Thymus (tissue), 11 donors: ENCODE measurements around the gene GIMAP8. TPM values are rescaled to one million over a fixed set of nuclear protein-coding genes. Genes with fewer than 3 reads are reported as not detected.

Experiments used
- DNase-seq, 9 donors: peaks; one replicate each; pipeline ENCODE4 v3.0.0-alpha.2; 2013; ENCODE audit warnings: low spot score in 9 of 9, low read depth in 6 of 9, missing footprints in 1 of 9
- H3K27ac ChIP-seq, 2 donors: one replicate each; pipeline ENCODE4 v1.5.1; 2013; ENCODE audit warnings: control low read depth in 1 of 2, low read depth in 1 of 2, low read length in 1 of 2, mild to moderate bottlenecking in 1 of 2, moderate library complexity in 1 of 2
- H3K27me3 ChIP-seq, 2 donors: one replicate each; pipeline ENCODE4 v1.5.1; 2013; ENCODE audit warnings: low read length in 1 of 2; ENCODE audit not compliant: control insufficient read depth in 2 of 2, insufficient read depth in 1 of 2
- H3K36me3 ChIP-seq, 2 donors: one replicate each; pipeline ENCODE4 v1.5.1; 2013; ENCODE audit warnings: low read length in 1 of 2, mild to moderate bottlenecking in 1 of 2, moderate library complexity in 1 of 2; ENCODE audit not compliant: control insufficient read depth in 2 of 2, insufficient read depth in 2 of 2
- H3K4me1 ChIP-seq, 2 donors: one replicate each; pipeline ENCODE4 v1.5.1; 2013; ENCODE audit warnings: low read length in 2 of 2; ENCODE audit not compliant: control insufficient read depth in 2 of 2, insufficient read depth in 2 of 2
- H3K4me3 ChIP-seq, 2 donors: one replicate each; pipeline ENCODE4 v1.5.1; 2013; ENCODE audit warnings: low read length in 2 of 2, control low read depth in 1 of 2, mild to moderate bottlenecking in 1 of 2
- H3K9me3 ChIP-seq, 2 donors: one replicate each; pipeline ENCODE4 v1.5.1; 2013; ENCODE audit warnings: low read length in 1 of 2, mild to moderate bottlenecking in 1 of 2; ENCODE audit not compliant: control insufficient read depth in 2 of 2, insufficient read depth in 1 of 2
- WGBS: extraction: QIAGEN DNeasy Blood & Tissue Kit; methylation state at CpG from one replicate; pipeline ENCODE4 v1.1.7; 2013; 5-methylcytosine and 5-hydroxymethylcytosine counted together
- polyA plus RNA-seq: library from polyadenylated mRNA; stranded (reverse); fragments of 200-250 nt; gene quantifications from one replicate; pipeline ENCODE4 v1.2.3, GENCODE V29; 2013
- total RNA-seq: library from RNA; stranded (reverse); fragments of 120-200 nt; gene quantifications from one replicate; pipeline ENCODE4 v1.2.4, GENCODE V29; 2013
- donor health status: healthy.

The GIMAP8 gene
- total and polyA plus RNA-seq, 2 donors: 6.1 to 7.9 TPM

- Histone ChIP-seq H3K36me3 (no peaks in the 10 kb centered on the region), H3K27ac (no peak overlapping the region), H3K4me1 (peaks cover 0 to 40% of the 10 kb centered on the region in 2 donors), H3K4me3 (no peak overlapping the region), H3K9me3 (peaks cover 0 to 17% of the 10 kb centered on the region in 2 donors), H3K27me3 (peaks cover 0 to 2% of the 10 kb centered on the region in 2 donors)
- DNase-seq: no peak
- WGBS: 58% methylated on average over 18 of the region's 18 CpGs
Measured at GRCh38 chr7:150443793-150444540, 6.5 kb upstream of the GIMAP8 start.

GRCh38 chr7:150444674-150445365 is 5.6 kb upstream of the GIMAP8 start:
- DNase-seq: no peak
- H3K4me3 ChIP-seq: no peak overlapping the region
- H3K36me3 ChIP-seq: no peaks in the 10 kb centered on the region
- 50% methylated on average over 7 of the region's 7 CpGs for WGBS
- peaks cover 0 to 2% of the 10 kb centered on the region in 2 donors for H3K27me3 ChIP-seq
- no peak overlapping the region for H3K27ac ChIP-seq
- peaks cover 0 to 49% of the 10 kb centered on the region in 2 donors for H3K4me1 ChIP-seq
- peaks cover 0 to 17% of the 10 kb centered on the region in 2 donors for H3K9me3 ChIP-seq

- Histone ChIP-seq H3K4me1 (peaks cover 0 to 64% of the 10 kb centered on the region in 2 donors), H3K36me3 (no peaks in the 10 kb centered on the region), H3K27me3 (peaks cover 0 to 11% of the 10 kb centered on the region in 2 donors), H3K27ac (peak overlapping the region in 1 of 2 donors; percentile 15), H3K4me3 (no peak overlapping the region), H3K9me3 (peaks cover 0 to 17% of the 10 kb centered on the region in 2 donors)
- 93% methylated on average over 2 of the region's 2 CpGs for WGBS
- DNase-seq: peak in 1 of 9 donors; percentile 37
Measured at GRCh38 chr7:150446288-150446938, 4.0 kb upstream of the GIMAP8 start.

GRCh38 chr7:150447966-150448788 is 2.3 kb upstream of the GIMAP8 start:
- Histone ChIP-seq H3K27me3 (peaks cover 0 to 9% of the 10 kb centered on the region in 2 donors), H3K36me3 (no peaks in the 10 kb centered on the region), H3K4me3 (no peak overlapping the region), H3K9me3 (peaks cover 0 to 1% of the 10 kb centered on the region in 2 donors), H3K4me1 (peaks cover 0 to 74% of the 10 kb centered on the region in 2 donors), H3K27ac (no peak overlapping the region)
- 85% methylated on average over 32 of the region's 32 CpGs for WGBS
- no peak for DNase-seq

GRCh38 chr7:150448789-150449147 is 1.7 kb upstream of the GIMAP8 start:
- peak overlapping the region in 1 of 2 donors; percentile 4 for H3K27ac ChIP-seq
- no peaks in the 10 kb centered on the region for H3K9me3 ChIP-seq
- no peaks in the 10 kb centered on the region for H3K36me3 ChIP-seq
- H3K4me1 ChIP-seq: peaks cover 0 to 75% of the 10 kb centered on the region in 2 donors
- peaks cover 0 to 9% of the 10 kb centered on the region in 2 donors for H3K27me3 ChIP-seq
- 1% methylated on average over 6 of the region's 6 CpGs for WGBS
- DNase-seq: peak in 8 of 9 donors; percentile 66 to 89 (median 78)
- no peak overlapping the region for H3K4me3 ChIP-seq

- H3K4me3 ChIP-seq: no peak overlapping the region
Measured at GRCh38 chr7:150449206-150449952, 1.1 kb upstream of the GIMAP8 start.

GRCh38 chr7:150451097-150451793 is 815 bp downstream of the GIMAP8 start:
- peaks cover 0 to 58% of the 10 kb centered on the region in 2 donors for H3K4me1 ChIP-seq
- no peaks in the 10 kb centered on the region for H3K9me3 ChIP-seq
- peak overlapping the region; percentile 80 to 82 for H3K27ac ChIP-seq
- H3K4me3 ChIP-seq: peak overlapping the region; percentile 44 to 51
- peaks cover 0 to 9% of the 10 kb centered on the region in 2 donors for H3K27me3 ChIP-seq
- peak in 5 of 9 donors; percentile 32 to 83 (median 61) for DNase-seq
- H3K36me3 ChIP-seq: no peaks in the 10 kb centered on the region
- WGBS: 24% methylated on average over 19 of the region's 19 CpGs

More at GRCh38 chr7:150449206-150449952, 1.1 kb upstream of the GIMAP8 start:
- DNase-seq: no peak
- peak overlapping the region; percentile 4 to 25 for H3K27ac ChIP-seq
- 85% methylated on average over 11 of the region's 11 CpGs for WGBS
- no peaks in the 10 kb centered on the region for H3K9me3 ChIP-seq
- H3K36me3 ChIP-seq: no peaks in the 10 kb centered on the region
- H3K27me3 ChIP-seq: peaks cover 0 to 9% of the 10 kb centered on the region in 2 donors
- peaks cover 0 to 73% of the 10 kb centered on the region in 2 donors for H3K4me1 ChIP-seq
